H7 (cell line): ENCODE data around the gene SP4. TPM values are rescaled to one million over a fixed set of nuclear protein-coding genes. Genes with fewer than 3 reads are reported as not detected.

Experiments
- DNase-seq: peaks from one replicate; pipeline ENCODE4 v3.0.0; 2012
- H3K27me3 ChIP-seq: 2 replicates; pipeline ENCODE4 v1.6.0; 2011; ENCODE audit warnings: mild to moderate bottlenecking, low read length; ENCODE audit not compliant: control insufficient read depth, insufficient read depth
- H3K36me3 ChIP-seq: replicated peaks from 2 replicates; pipeline ENCODE4 v1.5.1; 2011; ENCODE audit warnings: low read length; ENCODE audit not compliant: control insufficient read depth, insufficient read depth
- H3K4me3 ChIP-seq: 2 replicates; pipeline ENCODE4 v1.5.1; 2011; ENCODE audit warnings: low read depth, mild to moderate bottlenecking, control low read depth, low read length, moderate library complexity; ENCODE audit not compliant: insufficient read depth
- total RNA-seq: library from RNA; depleted of rRNA; stranded (reverse); fragments of >200 nt; shearing (Covaris generic); gene quantifications from 2 replicates; pipeline ENCODE4 v1.2.3, GENCODE V29; 2014; rRNA removed

Gene SP4
- total RNA-seq, 1 experiment from 2014 or later, result 21.2 TPM

- Histone ChIP-seq H3K4me3 (no peak overlapping the region), H3K27me3 (no peaks in the 10 kb centered on the region)
- DNase-seq, result no peak
Measured at GRCh38 chr7:21562385-21562784, 134.5 kb downstream of the SP4 start.

More at GRCh38 chr7:21562385-21562784, 134.5 kb downstream of the SP4 start:
- H3K36me3 ChIP-seq, result no peaks in the 10 kb centered on the region

Other genes starting within 250 kb of the SP4 start
- 1.6 and 1.8 TPM in 2 replicates for gene DNAH11, start 115.0 kb downstream of the SP4 start, total RNA-seq